ENCODE results near the gene CDADC1. TPM values are rescaled to one million over a fixed set of nuclear protein-coding genes. Genes with fewer than 3 reads are reported as not detected.
A peak's percentile ranks its signal among the peaks of the same experiment; 100 is the strongest.
"Not testable (repeated sequence)": the region's sequence is repeated elsewhere in the genome, so short reads cannot be mapped to it uniquely, and the experiment has no call there.

CDADC1 gene
- total RNA-seq, 2 donors from 2014 or later = 11.7 to 13.6 TPM

GRCh38 chr13:49304763-49305700, 57.3 kb downstream of the CDADC1 start:
- DNase-seq (no peak), ATAC-seq (no peak)
- intact Hi-C loops (cut with DNase I) = loop anchor here in 1 of 2 donors (5.0 kb wide), 2 partner anchors 127 to 297 kb away; no protein-coding TSS in a partner anchor

- intact Hi-C loops (cut with DNase I) = no loop called here
- DNase-seq (no peak), ATAC-seq (no peak)
Measured at GRCh38 chr13:49305792-49306425, 58.2 kb downstream of the CDADC1 start.

DNA sequence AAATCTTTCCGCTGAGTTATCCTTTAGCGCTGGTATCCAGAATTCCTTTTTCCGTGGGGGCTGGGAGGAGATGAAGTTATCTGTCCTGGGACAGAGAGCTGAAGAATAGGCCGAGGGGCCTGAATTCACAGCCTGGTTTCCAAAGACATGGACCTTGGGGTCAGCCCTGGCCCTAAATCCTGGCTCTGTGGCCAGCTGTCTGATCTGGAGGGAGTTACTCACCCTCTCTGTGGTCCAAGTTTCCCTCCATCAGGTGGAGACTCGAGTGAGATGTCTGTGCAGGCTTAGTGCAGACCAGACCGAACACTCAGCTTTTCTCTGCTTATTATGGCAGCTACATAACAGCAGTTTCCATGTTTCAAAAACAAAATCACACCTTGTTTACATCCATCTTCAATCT, 59.6 kb downstream of the CDADC1 start:
- intact Hi-C loops (cut with DNase I) = no loop called here
- ATAC-seq (peak in 1 of 2 donors; percentile 70), DNase-seq (no peak)

- ATAC-seq (peak; percentile 92 to 94), DNase-seq (peak; percentile 88)
- intact Hi-C loops (cut with DNase I) = no loop called here
Measured at GRCh38 chr13:49308097-49308875, 60.6 kb downstream of the CDADC1 start.

DNA sequence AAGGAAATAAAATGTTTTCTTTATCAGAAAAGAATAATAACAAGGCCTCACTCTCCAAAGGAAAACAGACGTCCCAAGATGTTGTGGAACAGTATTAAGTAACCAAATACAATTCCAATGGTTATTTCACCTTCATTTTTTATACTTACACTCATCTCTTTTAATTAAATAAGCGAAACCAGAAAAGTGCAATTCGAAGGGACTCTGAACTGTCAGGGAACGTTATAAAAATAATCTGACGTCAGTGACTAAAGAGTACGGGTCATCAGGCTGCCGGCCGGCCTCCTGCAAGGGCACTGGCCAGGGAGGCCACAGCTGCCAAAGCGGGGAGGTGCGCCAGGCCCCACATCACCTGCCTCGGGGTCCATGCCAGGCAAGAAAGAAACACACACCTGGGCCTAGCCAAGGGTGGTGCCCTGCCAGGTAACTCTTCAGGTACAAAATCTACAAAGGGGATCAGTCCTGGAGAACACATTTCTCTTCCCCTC, 61.2 kb downstream of the CDADC1 start:
- intact Hi-C loops (cut with DNase I) = no loop called here
- peak; percentile 23 to 24 for ATAC-seq
- peak; percentile 45 for DNase-seq

DNA sequence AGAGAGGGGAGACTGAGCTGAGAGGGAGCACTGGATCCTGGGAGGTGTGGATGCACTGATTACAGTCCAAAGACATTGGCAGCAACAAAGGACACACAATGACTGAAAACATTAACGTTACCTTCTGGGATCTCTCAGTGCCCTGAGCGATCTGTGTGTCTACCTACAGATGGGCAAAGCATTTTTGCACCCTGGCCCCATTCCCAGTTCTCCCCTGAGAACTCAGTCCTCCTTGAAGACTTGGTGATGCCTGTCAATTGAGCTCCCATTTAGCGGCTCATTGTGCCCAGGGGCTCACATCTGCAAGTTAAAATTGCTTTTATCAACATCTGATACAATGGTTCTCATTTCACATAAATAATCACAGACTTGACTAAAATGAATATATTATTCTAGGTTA, 62.5 kb downstream of the CDADC1 start:
- intact Hi-C loops (cut with DNase I) = no loop called here
- no peak for DNase-seq
- ATAC-seq = no peak

GRCh38 chr13:49311816-49312215, 64.1 kb downstream of the CDADC1 start:
- intact Hi-C loops (cut with DNase I) = no loop called here
- DNase-seq (no peak), ATAC-seq (no peak)

DNA sequence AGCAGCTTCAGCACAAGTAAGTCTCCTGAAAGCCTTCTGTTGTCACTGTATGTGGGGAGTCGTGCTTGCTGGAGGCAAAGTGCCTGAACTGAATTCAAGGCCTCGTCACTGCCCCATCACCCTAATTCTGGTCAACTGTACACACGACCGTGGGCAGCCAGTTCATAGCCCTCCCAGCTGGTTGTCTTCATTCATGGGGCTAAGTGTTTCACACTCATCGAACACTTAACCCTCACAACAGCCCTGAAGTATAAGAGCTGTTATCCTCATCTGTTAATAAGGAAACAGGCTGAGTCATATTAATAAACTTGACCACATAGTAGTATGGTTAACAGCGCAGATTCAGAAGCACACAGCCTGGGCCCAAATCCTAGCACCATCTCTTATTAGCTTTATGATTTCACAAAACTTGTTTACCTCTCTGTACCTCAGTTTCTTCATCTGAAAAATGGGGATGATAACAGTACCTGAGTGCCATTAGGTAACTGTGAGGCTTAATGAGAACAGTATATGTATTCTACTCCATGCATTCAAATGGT, 66.7 kb downstream of the CDADC1 start:
- ATAC-seq = peak in 1 of 2 donors; percentile 65
- no peak for DNase-seq
- intact Hi-C loops (cut with DNase I) = no loop called here

- no peak for DNase-seq
- intact Hi-C loops (cut with DNase I) = no loop called here
- ATAC-seq = no peak
Measured at GRCh38 chr13:49315036-49315565, 67.4 kb downstream of the CDADC1 start.

- ATAC-seq = no peak
- intact Hi-C loops (cut with DNase I) = no loop called here
- DNase-seq = no peak
Measured at GRCh38 chr13:49315756-49316482, 68.2 kb downstream of the CDADC1 start.

- no peak for DNase-seq
- ATAC-seq = no peak
- intact Hi-C loops (cut with DNase I) = no loop called here
Measured at GRCh38 chr13:49319551-49319950, 71.8 kb downstream of the CDADC1 start.

- ATAC-seq (no peak), DNase-seq (no peak)
- intact Hi-C loops (cut with DNase I) = no loop called here
Measured at GRCh38 chr13:49319951-49320350, 72.2 kb downstream of the CDADC1 start.

DNA sequence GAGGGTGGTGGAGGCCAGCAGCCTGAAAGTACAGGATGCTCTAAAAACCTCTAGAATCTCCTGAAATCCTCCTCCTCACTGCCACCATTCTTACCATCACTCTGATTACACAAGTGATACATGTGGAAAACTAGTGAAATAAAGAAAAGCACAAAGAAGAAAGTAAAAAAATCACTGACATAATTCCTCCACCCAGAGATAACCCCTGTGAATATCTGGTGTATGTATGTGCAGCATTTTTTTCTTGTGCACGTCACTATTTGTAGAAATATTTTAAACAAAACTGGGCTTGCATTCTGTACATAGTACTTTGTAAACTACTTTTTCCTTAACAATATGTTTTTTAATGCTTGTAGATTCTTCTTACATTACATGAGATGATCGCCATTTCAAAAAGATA, 73.2 kb downstream of the CDADC1 start:
- ATAC-seq (no peak), DNase-seq (no peak)
- intact Hi-C loops (cut with DNase I) = no loop called here

GRCh38 chr13:49322702-49323101, 75.0 kb downstream of the CDADC1 start:
- DNase-seq = no peak
- intact Hi-C loops (cut with DNase I) = no loop called here
- no peak for ATAC-seq

GRCh38 chr13:49323344-49323743, 75.6 kb downstream of the CDADC1 start:
- ATAC-seq = no peak
- no peak for DNase-seq
- intact Hi-C loops (cut with DNase I) = no loop called here

DNA sequence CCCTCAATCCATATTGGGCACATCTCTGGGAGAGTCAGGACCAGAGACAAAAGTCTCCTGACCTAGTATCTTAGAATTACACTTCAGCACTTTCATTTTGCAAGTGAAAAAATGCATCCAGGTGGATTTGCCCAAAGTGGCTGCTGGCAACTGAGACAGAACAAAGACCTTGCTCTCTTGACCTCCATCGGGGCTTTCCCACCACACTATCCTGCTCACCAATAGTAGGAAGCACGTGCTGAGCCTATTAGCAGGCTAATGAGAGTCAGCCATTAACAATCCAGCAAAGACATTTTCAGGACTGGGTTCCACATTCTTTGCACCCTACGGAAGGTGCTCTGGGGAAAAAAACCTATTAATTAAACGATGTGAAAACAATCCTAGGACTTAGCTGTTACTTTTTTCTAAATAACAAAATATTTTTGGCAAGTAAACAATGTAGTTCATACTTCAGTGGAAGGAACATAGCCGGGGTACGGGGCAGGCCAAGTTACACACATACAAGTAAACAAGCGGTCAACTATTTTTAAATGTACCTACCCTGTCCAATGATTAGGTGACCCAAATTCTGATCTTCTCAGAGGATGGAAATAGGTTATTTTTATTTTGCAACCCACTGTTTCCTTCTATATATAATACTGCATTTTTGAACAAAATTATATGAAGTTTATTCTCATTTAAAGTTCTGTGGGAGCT, 78.6 kb downstream of the CDADC1 start:
- DNase-seq = no peak

GRCh38 chr13:49327145-49327544, 79.4 kb downstream of the CDADC1 start:
- ATAC-seq; intact Hi-C loops (cut with DNase I); DNase-seq: not testable (repeated sequence)

More for the DNA sequence above, 78.6 kb downstream of the CDADC1 start:
- intact Hi-C loops (cut with DNase I) = no loop called here
- ATAC-seq = no peak
